Naive thymus-derived CD4-positive, alpha-beta T cell (primary cell): ENCODE measurements around the gene C6orf132. TPM values are rescaled to one million over a fixed set of nuclear protein-coding genes. Genes with fewer than 3 reads are reported as not detected.

ENCODE experiments used
- ATAC-seq: fragments of 150-1000 bp; cut with Tn5 transposase; 2 replicates; pipeline ENCODE4 v1.10.0; 2021; ENCODE audit warnings: mild to moderate bottlenecking, moderate library complexity
- CTCF ChIA-PET: fragments of 350-600 bp; sonication (Branson Sonifier 250); formaldehyde crosslinking; loops from one replicate; lab custom pipeline; 2021; ENCODE audit warnings: antibody characterized with exemption; lab: Charles Lee
- POLR2A ChIA-PET: fragments of 350-600 bp; sonication (Branson Sonifier 250); formaldehyde crosslinking; loops from one replicate; lab custom pipeline; 2021; ENCODE audit warnings: antibody characterized with exemption, inconsistent platforms; lab: Charles Lee
- DNase-seq, 9 donors: peaks; one replicate each; pipeline versions ENCODE4 v3.0.0 to v3.0.0-alpha.2; 2020 to 2022; ENCODE audit warnings: mixed read lengths in 1 of 9
- H3K27ac ChIP-seq: one replicate; pipeline ENCODE4 v1.7.0; 2013; ENCODE audit warnings: mild to moderate bottlenecking, low read depth, low read length, moderate library complexity
- H3K27me3 ChIP-seq, 2 donors: one replicate each; pipeline ENCODE4 v1.7.0; 2013; ENCODE audit warnings: low read length in 2 of 2, mild to moderate bottlenecking in 2 of 2, moderate library complexity in 2 of 2; ENCODE audit not compliant: control insufficient read depth in 2 of 2, insufficient read depth in 2 of 2
- H3K36me3 ChIP-seq, 3 experiments: 1 replicate in 2 of 3; 2 replicates in 1 of 3; pipeline ENCODE4 v1.7.0; 2013; ENCODE audit warnings: low read length in 3 of 3, mild to moderate bottlenecking in 3 of 3, moderate library complexity in 1 of 3; ENCODE audit not compliant: insufficient read depth in 3 of 3, control insufficient read depth in 2 of 3
- H3K4me1 ChIP-seq, 2 donors: one replicate each; pipeline ENCODE4 v1.7.0; 2013; ENCODE audit warnings: low read length in 2 of 2, mild to moderate bottlenecking in 2 of 2, moderate library complexity in 1 of 2; ENCODE audit not compliant: control insufficient read depth in 2 of 2, insufficient read depth in 2 of 2
- H3K4me3 ChIP-seq: 2 replicates; pipeline ENCODE4 v1.7.0; 2013; ENCODE audit warnings: mild to moderate bottlenecking, low read length
- H3K9me3 ChIP-seq, 3 experiments: 1 replicate in 2 of 3; 2 replicates in 1 of 3; pipeline ENCODE4 v1.7.0; 2013; ENCODE audit warnings: low read length in 3 of 3; ENCODE audit not compliant: control insufficient read depth in 2 of 3
- H3K27ac Mint-ChIP-seq, 9 donors: one replicate each; pipeline ENCODE4 v1.8.0; 2020 to 2022; ENCODE audit warnings: mixed read lengths in 9 of 9, mild to moderate bottlenecking in 8 of 9, moderate library complexity in 5 of 9, inconsistent platforms in 2 of 9
- H3K27me3 Mint-ChIP-seq, 5 donors: one replicate each; pipeline ENCODE4 v1.8.0; 2021 to 2022; ENCODE audit warnings: mixed read lengths in 5 of 5, mild to moderate bottlenecking in 1 of 5
- H3K36me3 Mint-ChIP-seq, 5 donors: one replicate each; pipeline ENCODE4 v1.8.0; 2020 to 2022; ENCODE audit warnings: mixed read lengths in 5 of 5, mild to moderate bottlenecking in 3 of 5, inconsistent platforms in 1 of 5
- H3K4me1 Mint-ChIP-seq, 7 donors: one replicate each; pipeline ENCODE4 v1.8.0; 2020 to 2022; ENCODE audit warnings: mixed read lengths in 7 of 7, mild to moderate bottlenecking in 3 of 7, inconsistent platforms in 1 of 7
- H3K4me3 Mint-ChIP-seq, 10 donors: one replicate each; pipeline ENCODE4 v1.8.0; 2020 to 2022; ENCODE audit warnings: mild to moderate bottlenecking in 10 of 10, mixed read lengths in 10 of 10, moderate library complexity in 6 of 10, inconsistent platforms in 2 of 10
- H3K9me3 Mint-ChIP-seq, 11 donors: one replicate each; pipeline ENCODE4 v1.8.0; 2020 to 2022; ENCODE audit warnings: mixed read lengths in 11 of 11, mild to moderate bottlenecking in 4 of 11, inconsistent platforms in 1 of 11, moderate library complexity in 1 of 11
- intact Hi-C, 2 donors: fragments of 100-400 bp; cut with micrococcal nuclease; formaldehyde crosslinking; loops; one replicate each; pipeline ENCODE4 v1.15.1; 2023
- polyA plus RNA-seq, 2 donors: library from polyadenylated mRNA; unstranded; fragments of 300-500 nt; fragmentation: Illumina TruSeq; gene quantifications; one replicate each; pipeline ENCODE4 v1.2.3, GENCODE V29; 2021
- total RNA-seq, 6 experiments: library from RNA in 5 of 6; stranded (reverse) in 5 of 6; gene quantifications; 1 replicate in 5 of 6; 2 replicates in 1 of 6; pipeline ENCODE4 v1.2.3 and lab custom pipeline; 2021 to 2026

C6orf132 gene
- total and polyA plus RNA-seq, 7 experiments from 2014 or later: 0.07 TPM; not detected in 6

GRCh38 chr6:42112351-42112750, 30.1 kb downstream of the C6orf132 start:
- ATAC-seq: no peak
- CTCF ChIA-PET: interaction anchor here (0.6 kb wide), 1 partner anchor 423 kb away, joined by 7 read pairs; no protein-coding TSS in a partner anchor
- intact Hi-C loops: no loop called here

DNA sequence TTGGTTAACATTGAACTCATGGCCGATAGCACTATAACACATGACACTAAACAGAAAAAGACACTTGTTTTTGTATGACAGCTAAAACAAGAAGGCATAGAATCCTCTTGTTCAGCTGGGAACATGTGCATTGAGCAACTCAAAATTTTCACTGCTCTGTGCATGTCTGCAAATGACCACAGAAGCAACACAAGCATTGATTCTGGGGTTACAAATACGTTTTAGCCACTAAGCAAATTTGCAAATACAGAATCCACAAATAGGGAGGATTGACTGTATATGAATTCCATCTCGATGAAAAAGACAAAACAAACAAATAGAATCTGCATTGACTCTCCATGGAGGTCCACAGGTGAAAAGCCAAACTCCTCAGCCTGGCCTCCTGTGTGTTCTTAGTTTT, 31.7 kb downstream of the C6orf132 start:
- Mint-ChIP-seq H3K27ac (no peak overlapping the region), H3K36me3 (no peaks in the 10 kb centered on the region), H3K4me3 (no peak overlapping the region), H3K9me3 (peaks cover 0 to 2% (median 0%) of the 10 kb centered on the region in 11 donors), H3K4me1 (peaks cover 0 to 3% (median 0%) of the 10 kb centered on the region in 7 donors), H3K27me3 (peaks cover 0 to 10% (median 5%) of the 10 kb centered on the region in 5 donors)
- Histone ChIP-seq H3K4me3 (no peak overlapping the region), H3K36me3 (no peaks in the 10 kb centered on the region), H3K9me3 (no peaks in the 10 kb centered on the region), H3K27ac (no peak overlapping the region), H3K4me1 (no peaks in the 10 kb centered on the region), H3K27me3 (no peaks in the 10 kb centered on the region)
- intact Hi-C loops: no loop called here
- POLR2A ChIA-PET: no interaction called here
- no peak for ATAC-seq
- CTCF ChIA-PET: interaction anchor here (0.6 kb wide), 1 partner anchor 1241 kb away, joined by 6 read pairs; no protein-coding TSS in a partner anchor
- DNase-seq: no peak

More at GRCh38 chr6:42112351-42112750, 30.1 kb downstream of the C6orf132 start:
- no peaks in the 10 kb centered on the region for H3K36me3 Mint-ChIP-seq
- peaks cover 0 to 2% (median 0%) of the 10 kb centered on the region in 11 donors for H3K9me3 Mint-ChIP-seq
- H3K4me3 ChIP-seq: no peak overlapping the region
- H3K9me3 ChIP-seq: no peaks in the 10 kb centered on the region
- POLR2A ChIA-PET: no interaction called here
- H3K36me3 ChIP-seq: no peaks in the 10 kb centered on the region
- DNase-seq: no peak
- no peak overlapping the region for H3K27ac ChIP-seq
- no peak overlapping the region for H3K27ac Mint-ChIP-seq
- peaks cover 0 to 1% (median 0%) of the 10 kb centered on the region in 7 donors for H3K4me1 Mint-ChIP-seq
- no peak overlapping the region for H3K4me3 Mint-ChIP-seq
- H3K27me3 ChIP-seq: no peaks in the 10 kb centered on the region
- H3K27me3 Mint-ChIP-seq: peaks cover 4 to 17% (median 6%) of the 10 kb centered on the region in 5 donors
- no peaks in the 10 kb centered on the region for H3K4me1 ChIP-seq

DNA sequence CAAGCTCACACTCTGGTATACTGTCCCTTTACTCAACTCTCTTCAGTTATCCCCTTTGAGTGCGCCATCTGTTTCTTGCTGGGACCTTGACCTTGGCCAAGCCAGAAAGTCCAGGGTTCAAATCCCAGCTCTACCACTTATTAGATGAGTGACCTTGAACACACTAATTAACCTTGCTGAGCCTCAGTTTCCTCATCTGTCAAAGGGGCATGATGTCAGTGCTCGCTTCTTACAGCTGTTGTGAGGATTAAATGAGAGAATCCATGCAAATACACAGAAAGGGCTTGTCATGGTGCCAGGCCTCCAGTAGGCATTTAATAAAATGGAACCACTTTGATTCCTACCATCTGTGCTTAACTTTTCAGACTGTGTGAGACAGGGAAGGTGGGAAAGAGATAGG, 34.3 kb downstream of the C6orf132 start:
- Mint-ChIP-seq H3K4me1 (peaks cover 0 to 16% (median 7%) of the 10 kb centered on the region in 7 donors), H3K9me3 (peaks cover 0 to 2% (median 0%) of the 10 kb centered on the region in 11 donors), H3K27me3 (peaks cover 0 to 10% (median 0%) of the 10 kb centered on the region in 5 donors), H3K4me3 (peak overlapping the region in 1 of 10 donors; percentile 9), H3K27ac (peak overlapping the region in 1 of 9 donors; percentile 81), H3K36me3 (no peaks in the 10 kb centered on the region)
- intact Hi-C loops: loop anchor here in 1 of 2 donors (10.0 kb wide), 1 partner anchor 437 kb away; no protein-coding TSS in a partner anchor
- Histone ChIP-seq H3K9me3 (no peaks in the 10 kb centered on the region), H3K4me3 (no peak overlapping the region), H3K27ac (no peak overlapping the region), H3K27me3 (no peaks in the 10 kb centered on the region), H3K4me1 (peaks cover 0 to 4% of the 10 kb centered on the region in 2 donors), H3K36me3 (no peaks in the 10 kb centered on the region)
- ChIA-PET POLR2A (no interaction called here), CTCF (interaction anchor here (1.3 kb wide), 1 partner anchor 9 kb away, joined by 4 read pairs; no protein-coding TSS in a partner anchor)
- no peak for DNase-seq
- ATAC-seq: no peak

GRCh38 chr6:42106112-42107023, 36.1 kb downstream of the C6orf132 start:
- Mint-ChIP-seq H3K36me3 (no peaks in the 10 kb centered on the region), H3K9me3 (peaks cover 0 to 2% (median 0%) of the 10 kb centered on the region in 11 donors), H3K4me1 (peaks cover 0 to 16% (median 9%) of the 10 kb centered on the region in 7 donors), H3K4me3 (peak overlapping the region in 7 of 10 donors; percentile 12 to 68 (median 48)), H3K27ac (no peak overlapping the region), H3K27me3 (peaks cover 0 to 7% (median 0%) of the 10 kb centered on the region in 5 donors)
- Histone ChIP-seq H3K4me3 (no peak overlapping the region), H3K36me3 (no peaks in the 10 kb centered on the region), H3K4me1 (peaks cover 0 to 4% of the 10 kb centered on the region in 2 donors), H3K27me3 (no peaks in the 10 kb centered on the region), H3K27ac (no peak overlapping the region), H3K9me3 (no peaks in the 10 kb centered on the region)
- intact Hi-C loops: loop anchor here in 1 of 2 donors (10.0 kb wide), 1 partner anchor 438 kb away; no protein-coding TSS in a partner anchor
- POLR2A ChIA-PET: no interaction called here
- CTCF ChIA-PET: interaction anchor here (0.6 kb wide), 1 partner anchor 110 kb away, joined by 3 read pairs; no protein-coding TSS in a partner anchor
- no peak for ATAC-seq
- no peak for DNase-seq

DNA sequence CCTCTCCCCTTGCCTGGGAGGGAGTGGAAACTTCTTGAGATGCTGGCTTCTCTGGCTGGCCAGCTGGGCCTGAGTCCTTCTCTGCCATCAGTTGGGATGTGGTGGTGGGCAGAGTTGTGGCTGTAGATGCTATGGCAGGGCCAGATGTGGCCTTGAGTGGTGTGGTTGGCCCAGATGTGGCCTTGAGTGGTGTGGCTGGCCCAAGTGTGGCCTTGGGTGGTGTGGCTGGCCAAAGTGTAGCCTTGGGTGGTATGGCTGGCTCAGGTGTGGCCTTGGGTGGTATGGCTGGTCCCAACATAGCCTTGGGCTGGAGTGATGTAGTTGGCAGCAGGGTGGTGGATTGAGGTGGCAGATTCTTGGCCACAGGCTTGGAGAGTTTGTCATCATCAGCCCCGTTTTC, 36.7 kb downstream of the C6orf132 start:
- Mint-ChIP-seq H3K4me1 (peaks cover 0 to 17% (median 9%) of the 10 kb centered on the region in 7 donors), H3K4me3 (peak overlapping the region in 8 of 10 donors; percentile 8 to 68 (median 42)), H3K9me3 (peaks cover 0 to 2% (median 0%) of the 10 kb centered on the region in 11 donors), H3K27me3 (peaks cover 0 to 5% (median 0%) of the 10 kb centered on the region in 5 donors), H3K27ac (peak overlapping the region in 1 of 9 donors; percentile 51), H3K36me3 (no peaks in the 10 kb centered on the region)
- Histone ChIP-seq H3K4me3 (no peak overlapping the region), H3K36me3 (no peaks in the 10 kb centered on the region), H3K27ac (no peak overlapping the region), H3K27me3 (no peaks in the 10 kb centered on the region), H3K9me3 (no peaks in the 10 kb centered on the region), H3K4me1 (peaks cover 0 to 4% of the 10 kb centered on the region in 2 donors)
- ATAC-seq: no peak
- ChIA-PET POLR2A (interaction anchor here (1.2 kb wide), 1 partner anchor 207 kb away, joined by 3 read pairs; no protein-coding TSS in a partner anchor), CTCF (interaction anchor here (1.2 kb wide), 1 partner anchor 11 kb away, joined by 4 read pairs; no protein-coding TSS in a partner anchor)
- no peak for DNase-seq
- intact Hi-C loops: loop anchor here in 1 of 2 donors (2.0 to 10.0 kb wide), 3 partner anchors 31 to 439 kb away; partner anchors contain the start of gene PRICKLE4

- Mint-ChIP-seq H3K9me3 (peaks cover 0 to 2% (median 0%) of the 10 kb centered on the region in 11 donors), H3K27ac (no peak overlapping the region), H3K36me3 (no peaks in the 10 kb centered on the region), H3K27me3 (peaks cover 0 to 5% (median 0%) of the 10 kb centered on the region in 5 donors), H3K4me3 (peak overlapping the region in 9 of 10 donors; percentile 25 to 74 (median 62)), H3K4me1 (peaks cover 0 to 22% (median 9%) of the 10 kb centered on the region in 7 donors)
- Histone ChIP-seq H3K9me3 (no peaks in the 10 kb centered on the region), H3K27ac (no peak overlapping the region), H3K4me1 (peaks cover 0 to 4% of the 10 kb centered on the region in 2 donors), H3K4me3 (no peak overlapping the region), H3K27me3 (no peaks in the 10 kb centered on the region), H3K36me3 (no peaks in the 10 kb centered on the region)
- ChIA-PET POLR2A (interaction anchor here (0.7 to 1.2 kb wide), 4 partner anchors 31 to 206 kb away, joined by 3 read pairs; no protein-coding TSS in a partner anchor), CTCF (interaction anchor here (0.6 to 2.5 kb wide), 10 partner anchors 12 to 442 kb away, joined by 3 to 8 read pairs (median 4); partner anchors contain the start of gene USP49)
- DNase-seq (no peak), ATAC-seq (no peak)
- intact Hi-C loops: loop anchor here in 1 of 2 donors (2.0 to 10.0 kb wide), 3 partner anchors 30 to 440 kb away; partner anchors contain the start of gene PRICKLE4
Observed at GRCh38 chr6:42105156-42105648, 37.2 kb downstream of the C6orf132 start.
